ENCODE data around the gene AKR1B15. TPM values are rescaled to one million over a fixed set of nuclear protein-coding genes. Genes with fewer than 3 reads are reported as not detected.
"Not testable (repeated sequence)": the region's sequence is repeated elsewhere in the genome, so short reads cannot be mapped to it uniquely, and the experiment has no call there.

AKR1B15 gene
- total RNA-seq, 1 donor from 2014 or later: not detected

GRCh38 chr7:134534633-134535032, 14.3 kb upstream of the AKR1B15 start:
- H3K36me3 ChIP-seq (ENCODE audit: control insufficient read depth, insufficient read depth, low read length): no peaks in the 10 kb centered on the region
- no peak for DNase-seq (ENCODE audit: low read depth)
- H3K4me3 ChIP-seq (ENCODE audit: low read depth, low read length): no peak overlapping the region
- TF ChIP-seq CTCF (IDR thresholded peaks at IDR 0.05; ENCODE audit: insufficient read depth, low read length, poor library complexity, severe bottlenecking): no peak
- H3K27me3 ChIP-seq (ENCODE audit: control insufficient read depth, insufficient read depth, low read length): no peaks in the 10 kb centered on the region

- no peak for TF ChIP-seq CTCF (IDR thresholded peaks at IDR 0.05; ENCODE audit: insufficient read depth, low read length, poor library complexity, severe bottlenecking)
- no peak for DNase-seq (ENCODE audit: low read depth)
- Histone ChIP-seq H3K36me3 (ENCODE audit: control insufficient read depth, insufficient read depth, low read length) (no peaks in the 10 kb centered on the region), H3K4me3 (ENCODE audit: low read depth, low read length) (no peak overlapping the region), H3K27me3 (ENCODE audit: control insufficient read depth, insufficient read depth, low read length) (no peaks in the 10 kb centered on the region)
These were observed 13.5 kb upstream of the AKR1B15 start for GRCh38 chr7:134535272-134535918.

GRCh38 chr7:134535919-134536299, 13.0 kb upstream of the AKR1B15 start:
- TF ChIP-seq CTCF (IDR thresholded peaks at IDR 0.05; ENCODE audit: insufficient read depth, low read length, poor library complexity, severe bottlenecking): no peak
- DNase-seq (ENCODE audit: low read depth): no peak

GRCh38 chr7:134536558-134536957, 12.4 kb upstream of the AKR1B15 start:
- H3K27me3 ChIP-seq (ENCODE audit: control insufficient read depth, insufficient read depth, low read length); H3K36me3 ChIP-seq (ENCODE audit: control insufficient read depth, insufficient read depth, low read length); DNase-seq (ENCODE audit: low read depth); H3K4me3 ChIP-seq (ENCODE audit: low read depth, low read length): not testable (repeated sequence)

More at GRCh38 chr7:134535919-134536299, 13.0 kb upstream of the AKR1B15 start:
- no peak overlapping the region for H3K4me3 ChIP-seq (ENCODE audit: low read depth, low read length)
- no peaks in the 10 kb centered on the region for H3K36me3 ChIP-seq (ENCODE audit: control insufficient read depth, insufficient read depth, low read length)
- no peaks in the 10 kb centered on the region for H3K27me3 ChIP-seq (ENCODE audit: control insufficient read depth, insufficient read depth, low read length)

- not testable (repeated sequence) for H3K36me3 ChIP-seq (ENCODE audit: control insufficient read depth, insufficient read depth, low read length); DNase-seq (ENCODE audit: low read depth); H3K27me3 ChIP-seq (ENCODE audit: control insufficient read depth, insufficient read depth, low read length); H3K4me3 ChIP-seq (ENCODE audit: low read depth, low read length)
These were observed 11.6 kb upstream of the AKR1B15 start for GRCh38 chr7:134537273-134537781.

GRCh38 chr7:134539380-134540004, 9.4 kb upstream of the AKR1B15 start:
- DNase-seq (ENCODE audit: low read depth): no peak

GRCh38 chr7:134541501-134542194, 7.3 kb upstream of the AKR1B15 start:
- DNase-seq (ENCODE audit: low read depth); H3K36me3 ChIP-seq (ENCODE audit: control insufficient read depth, insufficient read depth, low read length); H3K4me3 ChIP-seq (ENCODE audit: low read depth, low read length); H3K27me3 ChIP-seq (ENCODE audit: control insufficient read depth, insufficient read depth, low read length): not testable (repeated sequence)

More at GRCh38 chr7:134539380-134540004, 9.4 kb upstream of the AKR1B15 start:
- no peak for TF ChIP-seq CTCF (IDR thresholded peaks at IDR 0.05; ENCODE audit: insufficient read depth, low read length, poor library complexity, severe bottlenecking)
- no peak overlapping the region for H3K4me3 ChIP-seq (ENCODE audit: low read depth, low read length)
- H3K36me3 ChIP-seq (ENCODE audit: control insufficient read depth, insufficient read depth, low read length): no peaks in the 10 kb centered on the region
- H3K27me3 ChIP-seq (ENCODE audit: control insufficient read depth, insufficient read depth, low read length): peaks cover 2% of the 10 kb centered on the region

Data from kidney epithelial cell (primary cell).